Hematopoietic multipotent progenitor cell (in vitro differentiated cells): ENCODE data around the gene GALR2. TPM values are rescaled to one million over a fixed set of nuclear protein-coding genes. Genes with fewer than 3 reads are reported as not detected.
A peak's percentile ranks its signal among the peaks of the same experiment; 100 is the strongest.
"Not testable (repeated sequence)": the region's sequence is repeated elsewhere in the genome, so short reads cannot be mapped to it uniquely, and the experiment has no call there.

Experiments used
- DNase-seq, 3 donors: peaks; one replicate each; pipeline ENCODE4 v3.0.0-alpha.2; 2011 to 2015; ENCODE audit warnings: low read depth in 2 of 3, low spot score in 2 of 3
- total RNA-seq: library from RNA; depleted of rRNA; stranded (reverse); fragments of >200 nt; gene quantifications from one replicate; pipeline ENCODE4 v1.2.3, GENCODE V29; 2012

Gene GALR2
- total RNA-seq, 1 donor: 0.27 TPM

- no peak for DNase-seq
These were observed 24.6 kb upstream of the GALR2 start for GRCh38 chr17:76049836-76050537.

- DNase-seq: no peak
These were observed 23.8 kb upstream of the GALR2 start for GRCh38 chr17:76050538-76051467.

DNA sequence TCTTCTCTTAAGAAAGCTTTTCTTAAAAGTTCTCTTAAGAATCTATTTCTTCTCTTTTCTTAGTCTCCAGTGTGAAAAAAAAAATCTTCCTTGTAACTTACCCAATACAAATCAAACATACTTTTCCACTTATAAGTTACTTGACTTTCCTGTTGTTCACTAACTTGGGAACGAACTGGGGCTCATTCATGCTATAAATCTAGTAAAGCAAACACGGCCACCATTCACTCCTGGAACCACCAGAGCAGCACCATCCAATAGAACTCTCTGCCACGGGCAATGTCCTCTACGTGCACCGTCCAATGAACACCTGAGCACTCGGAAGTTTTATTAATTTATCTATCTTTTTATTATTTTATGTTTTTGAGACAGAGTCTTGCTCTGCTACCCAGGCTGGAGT lies 23.0 kb upstream of the GALR2 start:
- DNase-seq: no peak

DNA sequence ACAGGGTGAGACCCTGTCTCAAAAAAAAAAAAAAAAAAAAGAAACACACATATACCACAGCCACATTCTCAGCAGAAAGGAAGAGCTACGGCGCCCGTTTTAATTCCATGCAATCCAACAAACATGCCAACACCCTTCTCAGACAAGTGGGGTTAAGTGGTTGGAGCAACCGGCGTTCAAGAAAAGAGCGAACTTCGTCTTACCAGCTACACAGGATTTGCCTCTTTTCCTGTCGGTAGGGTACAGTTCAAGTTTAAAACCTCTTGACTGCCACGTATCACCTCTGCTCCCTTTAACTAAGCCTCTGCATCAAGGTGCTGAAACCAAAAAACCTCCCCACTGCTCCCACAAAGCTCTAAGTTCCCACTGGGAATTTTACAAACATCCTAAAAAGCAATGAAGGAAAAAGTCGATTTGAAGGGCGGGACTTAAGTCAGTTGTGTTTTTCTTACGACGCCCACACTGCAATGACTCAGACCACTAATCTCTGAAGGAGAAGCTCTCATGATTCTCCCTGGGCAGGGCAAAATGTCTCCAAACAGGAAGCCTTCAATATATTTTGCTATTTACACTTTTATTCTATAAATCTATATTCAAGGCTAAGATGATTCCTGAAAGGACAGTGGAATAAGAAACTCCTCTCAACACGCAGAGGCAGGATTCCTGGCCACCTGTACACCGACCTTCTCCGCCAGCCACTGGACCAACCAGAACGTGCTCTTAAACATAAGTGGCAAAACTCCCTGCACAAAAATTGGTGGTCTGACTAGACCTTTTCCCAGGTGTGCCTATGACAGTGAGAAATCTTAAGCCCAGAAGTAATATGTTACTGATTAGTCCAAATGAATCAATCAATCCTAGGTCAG lies 21.1 kb upstream of the GALR2 start:
- DNase-seq: no peak

GRCh38 chr17:76054112-76054476 lies 20.5 kb upstream of the GALR2 start:
- DNase-seq: no peak

GRCh38 chr17:76056882-76057281 lies 17.7 kb upstream of the GALR2 start:
- peak in 1 of 3 donors; percentile 50 for DNase-seq

DNA sequence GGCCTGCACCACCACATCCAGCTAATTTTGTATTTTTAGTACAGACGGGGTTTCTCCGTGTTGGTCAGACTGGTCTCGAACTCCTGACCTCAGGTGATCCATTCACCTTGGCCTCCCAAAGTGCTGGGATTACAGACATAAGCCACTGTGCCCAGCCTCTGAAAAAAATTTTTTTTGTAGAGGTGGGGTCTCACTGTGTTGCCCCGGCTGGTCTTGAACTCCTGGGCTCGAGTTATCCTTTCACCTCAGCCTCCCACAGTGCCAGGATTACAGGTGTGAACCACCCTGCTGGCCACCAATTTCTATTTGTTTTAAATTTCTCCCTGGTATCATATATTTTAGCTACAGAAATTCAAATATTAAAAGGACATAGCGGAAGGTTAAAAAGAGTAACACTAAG lies 16.3 kb upstream of the GALR2 start:
- not testable (repeated sequence) for DNase-seq

GRCh38 chr17:76063875-76064546 lies 10.6 kb upstream of the GALR2 start:
- DNase-seq: no peak

- no peak for DNase-seq
These were observed 8.8 kb upstream of the GALR2 start for GRCh38 chr17:76065775-76066174.

DNA sequence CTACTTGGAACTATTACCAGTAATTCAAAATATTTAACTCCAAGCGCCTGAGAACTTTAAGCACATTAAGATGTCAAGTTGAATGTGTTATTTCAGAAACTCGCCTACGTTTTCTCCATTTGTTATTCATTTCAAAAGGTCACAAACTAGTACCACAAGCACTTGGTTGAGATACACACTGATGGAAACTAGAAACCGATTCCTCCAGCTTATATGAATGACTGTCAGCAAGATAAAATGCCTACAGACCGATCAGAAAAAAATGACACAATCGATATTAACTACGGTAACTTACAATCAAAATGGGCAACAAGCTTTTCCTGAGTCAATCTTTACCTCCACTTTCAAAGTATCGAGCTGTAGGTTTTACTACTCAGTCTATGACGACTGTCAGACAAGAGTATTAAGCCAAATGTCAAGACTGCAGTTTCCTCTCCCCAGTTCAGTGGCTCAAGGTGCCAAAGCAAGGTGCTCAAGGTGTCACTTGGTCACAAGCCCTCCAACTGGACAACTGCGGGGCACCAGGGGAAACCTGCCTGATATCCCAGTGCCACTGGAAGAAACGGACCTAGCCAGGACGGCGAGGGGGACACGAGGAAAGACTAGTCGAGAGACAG lies 2.9 kb upstream of the GALR2 start:
- DNase-seq: no peak

GRCh38 chr17:76072148-76072858 lies 2.3 kb upstream of the GALR2 start, which contains the start of gene SRP68:
SRP68 (minus strand) TSS chr17:76072517; CDS start chr17:76072491, 26 bp downstream.
- DNase-seq: peak in 2 of 3 donors; percentile 79 to 85

GRCh38 chr17:76075364-76076145 lies 974 bp downstream of the GALR2 start:
- DNase-seq: peak in 1 of 3 donors; percentile 42

- no peak for DNase-seq
These were observed 1.7 kb downstream of the GALR2 start for GRCh38 chr17:76076146-76076764.

DNA sequence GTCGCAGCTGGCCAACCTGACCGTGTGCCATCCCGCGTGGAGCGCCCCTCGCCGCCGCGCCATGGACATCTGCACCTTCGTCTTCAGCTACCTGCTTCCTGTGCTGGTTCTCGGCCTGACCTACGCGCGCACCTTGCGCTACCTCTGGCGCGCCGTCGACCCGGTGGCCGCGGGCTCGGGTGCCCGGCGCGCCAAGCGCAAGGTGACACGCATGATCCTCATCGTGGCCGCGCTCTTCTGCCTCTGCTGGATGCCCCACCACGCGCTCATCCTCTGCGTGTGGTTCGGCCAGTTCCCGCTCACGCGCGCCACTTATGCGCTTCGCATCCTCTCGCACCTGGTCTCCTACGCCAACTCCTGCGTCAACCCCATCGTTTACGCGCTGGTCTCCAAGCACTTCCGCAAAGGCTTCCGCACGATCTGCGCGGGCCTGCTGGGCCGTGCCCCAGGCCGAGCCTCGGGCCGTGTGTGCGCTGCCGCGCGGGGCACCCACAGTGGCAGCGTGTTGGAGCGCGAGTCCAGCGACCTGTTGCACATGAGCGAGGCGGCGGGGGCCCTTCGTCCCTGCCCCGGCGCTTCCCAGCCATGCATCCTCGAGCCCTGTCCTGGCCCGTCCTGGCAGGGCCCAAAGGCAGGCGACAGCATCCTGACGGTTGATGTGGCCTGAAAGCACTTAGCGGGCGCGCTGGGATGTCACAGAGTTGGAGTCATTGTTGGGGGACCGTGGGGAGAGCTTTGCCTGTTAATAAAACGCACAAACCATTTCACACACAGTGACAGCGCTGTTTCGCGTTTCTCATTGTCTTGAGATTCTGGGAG lies 2.4 kb downstream of the GALR2 start:
- DNase-seq: peak in 2 of 3 donors; percentile 59 to 65

DNA sequence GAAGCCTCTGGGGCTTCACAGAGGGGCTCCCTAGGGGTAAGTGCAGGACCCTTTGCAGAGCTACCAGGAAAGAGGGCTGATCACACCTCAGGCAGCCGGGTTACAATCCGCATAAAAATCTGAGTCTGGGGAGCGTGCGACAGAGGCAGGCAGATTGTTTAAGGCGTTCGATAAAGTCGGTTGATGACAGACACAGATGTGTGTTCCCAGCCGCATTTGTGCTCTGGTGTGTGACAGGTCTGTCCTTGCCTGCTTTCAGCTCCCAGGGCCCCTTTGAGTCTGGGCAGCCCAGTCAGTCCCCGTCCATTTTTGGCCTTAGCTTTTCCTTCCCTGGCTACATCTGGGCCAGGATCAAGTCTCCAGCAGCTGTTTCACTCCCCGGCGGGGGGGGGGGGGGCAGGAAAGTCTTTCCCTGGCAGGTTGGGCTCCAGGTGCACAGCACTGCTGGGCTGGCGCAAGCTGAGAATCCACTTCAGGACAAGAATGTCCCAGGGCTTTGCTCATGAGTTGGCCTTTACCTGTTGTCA lies 3.1 kb downstream of the GALR2 start:
- DNase-seq: no peak

DNA sequence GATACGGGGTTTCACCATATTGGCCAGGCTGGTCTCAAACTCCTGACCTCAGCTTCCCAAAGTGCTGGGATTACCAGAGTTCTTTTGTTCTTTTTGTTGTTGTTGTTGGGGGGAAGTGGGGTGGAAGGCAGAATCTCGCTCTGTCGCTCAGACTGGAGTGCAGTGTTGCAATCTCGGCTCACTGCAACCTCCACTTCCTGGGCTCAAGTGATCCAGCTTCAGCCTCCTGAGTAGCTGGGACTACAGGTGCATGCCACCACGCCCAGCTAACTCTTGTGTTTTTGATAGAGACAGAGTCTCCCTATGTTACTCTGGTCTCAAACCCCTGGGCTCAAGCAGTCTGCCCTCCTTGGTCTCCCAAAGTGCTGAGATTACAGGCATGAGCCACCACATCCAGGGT lies 3.8 kb downstream of the GALR2 start:
- not testable (repeated sequence) for DNase-seq
